Lower leg skin (tissue), 3 donors: ENCODE measurements around the gene ACYP1.

Experiments used
- CTCF ChIP-seq, 3 donors: fragments of 450-650 bp; IDR thresholded peaks; one replicate each; pipeline ENCODE4 v1.5.1; 2016; ENCODE audit warnings: antibody characterized with exemption in 3 of 3, mild to moderate bottlenecking in 3 of 3, moderate library complexity in 2 of 3
- POLR2A ChIP-seq, 2 donors: fragments of 450-650 bp; IDR thresholded peaks; one replicate each; pipeline ENCODE4 v1.6.1; 2016 to 2017; ENCODE audit warnings: antibody characterized with exemption in 2 of 2, mild to moderate bottlenecking in 1 of 2, moderate library complexity in 1 of 2

- TF ChIP-seq POLR2A (IDR thresholded peaks at IDR 0.05), result no peak
- TF ChIP-seq CTCF (IDR thresholded peaks at IDR 0.05), result peak in 1 of 3 donors; percentile 37
These were observed 24.9 kb upstream of the ACYP1 start for GRCh38 chr14:75088566-75089373.
